Mesangial cell (primary cell): ENCODE data around the gene AP5S1. TPM values are rescaled to one million over a fixed set of nuclear protein-coding genes. Genes with fewer than 3 reads are reported as not detected.

Experiments used
- total RNA-seq: library from RNA; depleted of rRNA; stranded (reverse); fragments of >200 nt; gene quantifications from 2 replicates; pipeline ENCODE4 v1.2.3, GENCODE V29; 2015

The AP5S1 gene, protein sequence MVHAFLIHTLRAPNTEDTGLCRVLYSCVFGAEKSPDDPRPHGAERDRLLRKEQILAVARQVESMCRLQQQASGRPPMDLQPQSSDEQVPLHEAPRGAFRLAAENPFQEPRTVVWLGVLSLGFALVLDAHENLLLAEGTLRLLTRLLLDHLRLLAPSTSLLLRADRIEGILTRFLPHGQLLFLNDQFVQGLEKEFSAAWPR
- 17.9 and 21.2 TPM in 2 replicates for total RNA-seq

GRCh38 chr20:3820048-3820900 lies at the start of gene AP5S1:
AP5S1 (plus strand) TSS chr20:3820547; CDS start chr20:3822118, 1,571 bp downstream.

DNA sequence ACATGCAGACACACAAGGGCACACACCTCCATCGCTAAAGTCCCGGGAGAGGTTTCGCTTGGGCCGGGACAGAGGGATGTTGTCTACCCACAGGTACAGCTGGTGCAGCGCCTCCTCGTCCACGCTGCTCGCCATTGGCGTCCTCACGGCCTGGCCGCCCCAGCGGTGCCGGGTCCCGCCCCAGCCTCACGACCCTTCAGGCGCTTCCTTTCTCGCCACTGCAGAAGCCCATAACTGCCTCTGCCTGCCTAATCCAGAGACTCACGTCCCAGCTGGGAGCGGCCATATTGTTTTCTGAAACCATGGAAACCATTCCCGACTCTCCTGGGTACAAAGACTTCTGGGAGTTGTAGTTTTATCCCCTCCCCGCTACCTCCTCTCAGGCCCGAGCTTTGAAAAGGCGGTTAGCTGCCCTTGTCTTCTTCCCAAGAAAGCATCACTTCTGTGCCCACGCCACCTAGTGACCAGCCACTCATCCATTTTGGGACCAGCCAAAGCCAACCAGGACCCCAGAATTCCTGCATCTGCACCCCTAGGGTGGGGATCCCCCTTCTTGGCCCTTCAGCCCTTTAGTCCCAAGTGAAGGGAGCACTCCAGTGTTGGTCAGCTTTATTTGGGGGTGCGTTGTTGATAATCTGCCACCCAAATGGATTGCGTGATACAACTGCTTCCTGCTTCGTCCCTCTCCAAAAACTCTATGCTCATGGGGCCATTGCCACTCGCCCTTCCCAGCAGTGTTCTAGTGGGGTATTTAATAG lies 39.0 kb upstream of the AP5S1 start, which contains the start of gene SPEF1:
Gene SPEF1 (minus strand): TSS at position 296 of the 758 bp plus-strand sequence. CDS start 161 bp downstream, at position 135.

GRCh38 chr20:3786665-3787323 lies 33.6 kb upstream of the AP5S1 start, which contains the start of gene CENPB:
CENPB (minus strand) TSS chr20:3786740; CDS start chr20:3786483, 257 bp downstream.

DNA sequence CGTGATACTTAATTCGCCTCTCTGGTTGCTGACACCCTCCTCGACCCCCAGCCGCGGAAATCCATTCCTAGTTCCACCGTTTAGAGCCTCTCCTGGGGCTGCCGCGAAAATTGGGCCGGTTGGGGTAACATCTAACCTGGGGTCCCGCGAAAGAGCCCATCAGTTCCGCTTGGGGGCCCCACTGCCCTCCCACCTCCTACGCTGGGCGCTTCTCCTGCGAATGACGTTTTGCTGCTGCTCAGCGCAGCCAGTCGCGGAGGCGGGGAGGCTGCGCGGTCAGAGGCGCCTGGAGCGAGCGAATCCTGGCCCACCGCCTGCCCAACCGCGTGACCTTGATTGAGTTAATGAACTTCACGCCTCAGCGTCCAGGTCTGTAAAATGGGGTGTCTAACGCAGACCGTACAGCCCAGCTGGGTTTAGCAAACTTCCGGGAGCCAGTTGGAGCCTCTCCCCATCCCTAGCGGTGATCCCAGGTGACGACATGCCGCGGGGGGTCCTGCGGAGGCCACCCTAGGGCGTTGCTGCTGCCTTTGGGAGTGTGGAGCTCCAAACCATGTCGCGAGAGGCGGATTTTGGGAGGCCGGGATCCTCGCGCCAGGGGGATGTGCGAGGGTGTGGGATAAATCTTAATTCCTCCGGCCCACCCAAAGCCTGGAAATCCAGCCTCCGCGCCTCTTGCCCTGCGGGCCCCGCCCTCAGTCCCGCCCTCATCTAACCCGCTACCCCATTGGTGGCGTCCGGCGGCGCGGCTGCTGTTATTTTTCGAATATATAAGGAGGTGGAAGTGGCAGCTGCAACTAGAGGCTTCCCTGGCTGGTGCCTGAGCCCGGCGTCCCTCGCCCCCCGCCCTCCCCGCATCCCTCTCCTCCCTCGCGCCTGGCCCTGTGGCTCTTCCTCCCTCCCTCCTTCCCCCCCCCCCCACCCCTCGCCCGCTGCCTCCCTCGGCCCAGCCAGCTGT lies 24.6 kb upstream of the AP5S1 start, which contains the start of gene CDC25B:
Gene CDC25B (plus strand): TSS at position 800 of the 958 bp plus-strand sequence. CDS start 222 bp downstream, outside the sequence.

DNA sequence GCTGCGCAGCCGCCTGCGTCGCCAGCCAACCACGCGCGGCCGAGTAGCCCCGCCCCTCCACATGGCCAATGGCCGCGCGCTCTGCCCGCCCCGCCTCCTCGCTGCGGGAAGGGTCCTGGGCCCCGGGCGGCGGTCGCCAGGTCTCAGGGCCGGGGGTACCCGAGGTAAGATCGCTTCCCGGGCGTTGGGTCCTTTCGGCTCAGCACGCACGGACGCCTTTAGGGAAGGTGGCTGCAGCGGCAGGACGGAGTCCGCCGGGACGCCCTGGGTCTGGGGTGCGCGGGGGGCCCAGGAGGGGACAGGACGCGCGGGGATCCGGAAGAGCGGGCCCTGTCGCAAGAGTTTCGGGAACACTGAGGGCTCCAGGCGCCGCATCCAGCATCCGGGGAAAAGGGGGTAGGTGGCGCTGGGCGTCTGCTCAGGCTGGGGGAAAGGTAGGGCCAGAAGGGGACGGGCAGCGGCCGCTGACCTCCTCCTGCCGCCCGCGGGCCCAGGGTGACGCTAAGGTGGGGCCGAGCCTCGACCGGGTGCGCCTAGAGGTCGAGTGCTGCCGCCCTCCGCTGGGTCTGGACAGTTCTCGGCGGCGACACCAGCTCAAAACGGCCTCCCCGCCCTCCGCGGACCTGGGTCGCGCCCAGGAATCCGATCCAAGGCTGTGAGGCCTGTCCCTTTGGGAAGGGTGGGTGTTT lies 26.5 kb downstream of the AP5S1 start, which contains the start of gene MAVS:
Gene MAVS (plus strand): TSS at position 95 of the 689 bp plus-strand sequence. CDS start 7,791 bp downstream, outside the sequence.

Other genes with a start within 250 kb of the AP5S1 start
- not detected in 2 replicates for gene GFRA4, start 157.1 kb upstream of the AP5S1 start, total RNA-seq
- 0.33 and 2.2 TPM in 2 replicates for gene ADAM33, start 138.5 kb upstream of the AP5S1 start, total RNA-seq
- gene SIGLEC1, start 107.9 kb upstream of the AP5S1 start, total RNA-seq = not detected in 2 replicates
- 0.13 TPM in 1 of 2 replicates, not detected in the other for gene HSPA12B, start 87.9 kb upstream of the AP5S1 start, total RNA-seq
- gene ADISSP, start 52.8 kb upstream of the AP5S1 start, total RNA-seq = 38.9 and 59.0 TPM in 2 replicates
- 0.16 and 0.76 TPM in 2 replicates for gene SPEF1, start 39.1 kb upstream of the AP5S1 start, total RNA-seq
- 70.2 and 88.3 TPM in 2 replicates for gene CENPB, start 33.8 kb upstream of the AP5S1 start, total RNA-seq
- 54.3 and 72.8 TPM in 2 replicates for gene CDC25B, start 24.2 kb upstream of the AP5S1 start, total RNA-seq
- 22.0 and 29.4 TPM in 2 replicates for gene MAVS, start 26.3 kb downstream of the AP5S1 start, total RNA-seq
- gene PANK2, start 68.8 kb downstream of the AP5S1 start, total RNA-seq = 17.9 and 23.0 TPM in 2 replicates
- 7.2 and 8.4 TPM in 2 replicates for gene RNF24, start 195.0 kb downstream of the AP5S1 start, total RNA-seq